HG03460 (cell line): Measurements from ENCODE around the gene PDCD5.
"Not testable (repeated sequence)": the region's sequence is repeated elsewhere in the genome, so short reads cannot be mapped to it uniquely, and the experiment has no call there.

Experiments used
- ATAC-seq: cut with Tn5 transposase; IDR thresholded peaks from one replicate; pipeline ENCODE4 v1.9.1; 2021; ENCODE audit not compliant: unreplicated experiment

Gene PDCD5

GRCh38 chr19:32580901-32581704 lies at the start of gene PDCD5:
Gene PDCD5 (plus strand): TSS chr19:32581190. CDS start chr19:32581262, 72 bp downstream.
- peak; percentile 88 for ATAC-seq

- no peak for ATAC-seq
Observed at GRCh38 chr19:32532233-32532632, 48.8 kb upstream of the PDCD5 start.

- no peak for ATAC-seq
Observed at GRCh38 chr19:32537580-32537979, 43.4 kb upstream of the PDCD5 start.

- no peak for ATAC-seq
Observed at GRCh38 chr19:32539240-32539916, 41.6 kb upstream of the PDCD5 start.

GRCh38 chr19:32540621-32541020 lies 40.4 kb upstream of the PDCD5 start:
- no peak for ATAC-seq

GRCh38 chr19:32541376-32541775 lies 39.6 kb upstream of the PDCD5 start:
- not testable (repeated sequence) for ATAC-seq

- ATAC-seq = no peak
Observed at GRCh38 chr19:32542477-32543108, 38.4 kb upstream of the PDCD5 start.

- no peak for ATAC-seq
Observed at GRCh38 chr19:32543115-32543900, 37.7 kb upstream of the PDCD5 start.

- no peak for ATAC-seq
Observed at GRCh38 chr19:32544917-32545316, 36.1 kb upstream of the PDCD5 start.

- ATAC-seq = no peak
Observed at GRCh38 chr19:32550666-32551065, 30.3 kb upstream of the PDCD5 start.

- no peak for ATAC-seq
Observed at GRCh38 chr19:32555786-32556185, 25.2 kb upstream of the PDCD5 start.

GRCh38 chr19:32558607-32559228 lies 22.3 kb upstream of the PDCD5 start:
- no peak for ATAC-seq

- ATAC-seq = no peak
Observed at GRCh38 chr19:32563761-32564160, 17.2 kb upstream of the PDCD5 start.

GRCh38 chr19:32566246-32566830 lies 14.7 kb upstream of the PDCD5 start:
- no peak for ATAC-seq

GRCh38 chr19:32567486-32567885 lies 13.5 kb upstream of the PDCD5 start:
- no peak for ATAC-seq

- no peak for ATAC-seq
Observed at GRCh38 chr19:32570081-32570785, 10.8 kb upstream of the PDCD5 start.

- ATAC-seq = not testable (repeated sequence)
Observed at GRCh38 chr19:32571471-32572075, 9.4 kb upstream of the PDCD5 start.

GRCh38 chr19:32572700-32573491 lies 8.1 kb upstream of the PDCD5 start:
- not testable (repeated sequence) for ATAC-seq

GRCh38 chr19:32573492-32573794 lies 7.5 kb upstream of the PDCD5 start:
- ATAC-seq = no peak
